HepG2 (cell line): ENCODE data around the gene KDM6B. TPM values are rescaled to one million over a fixed set of nuclear protein-coding genes. Genes with fewer than 3 reads are reported as not detected.

ENCODE experiments used
- AGO2 ChIP-seq: fragments of 200-400 bp; formaldehyde crosslinking; optimal IDR thresholded peaks from 2 replicates; pipeline ENCODE3; 2017; ENCODE audit warnings: mild to moderate bottlenecking, low read depth, low read length, moderate library complexity
- ASH2L ChIP-seq: fragments of 300-600, 200-600 bp; sonication (generic); IDR thresholded peaks from 2 replicates; pipeline ENCODE4 v1.7.0; 2017; ENCODE audit warnings: low read depth, mild to moderate bottlenecking, moderate library complexity, mixed read lengths, low read length; ENCODE audit not compliant: insufficient read length
- BCL3 ChIP-seq: sonication (generic); formaldehyde crosslinking; IDR thresholded peaks from 2 replicates; pipeline ENCODE4 v1.5.1; 2020; ENCODE audit warnings: mild to moderate bottlenecking, missing genetic modification reagents, moderate library complexity
- CENPBD1 ChIP-seq: sonication (generic); formaldehyde crosslinking; IDR thresholded peaks from 2 replicates; pipeline ENCODE4 v1.8.0; 2022; ENCODE audit warnings: missing genetic modification reagents, low read depth, mild to moderate bottlenecking, borderline replicate concordance
- DR1 ChIP-seq: sonication (generic); formaldehyde crosslinking; IDR thresholded peaks from 2 replicates; pipeline ENCODE4 v1.8.0; 2021; ENCODE audit warnings: mild to moderate bottlenecking, missing genetic modification reagents, inconsistent platforms
- EEA1 ChIP-seq: sonication (generic); formaldehyde crosslinking; IDR thresholded peaks from 2 replicates; pipeline ENCODE4 v1.5.1; 2020; ENCODE audit warnings: mild to moderate bottlenecking, missing genetic modification reagents, borderline replicate concordance
- ZBTB39 ChIP-seq: sonication (generic); formaldehyde crosslinking; IDR thresholded peaks from 2 replicates; pipeline ENCODE4 v1.5.0; 2020; ENCODE audit warnings: missing genetic modification reagents
- ZBTB40 ChIP-seq, 2 experiments: fragments of 450-650 bp in 1 of 2; sonication (generic) in 1 of 2; formaldehyde crosslinking in 1 of 2; IDR thresholded peaks; 2 replicates each; pipeline versions ENCODE4 v1.6.1 to v1.8.0; 2016 to 2022; ENCODE audit warnings: antibody characterized with exemption in 1 of 2, mild to moderate bottlenecking in 1 of 2, missing genetic modification reagents in 1 of 2
- ZFP90 ChIP-seq: sonication (generic); formaldehyde crosslinking; IDR thresholded peaks from 2 replicates; pipeline ENCODE4 v1.8.0; 2022; ENCODE audit warnings: missing genetic modification reagents, mild to moderate bottlenecking, inconsistent platforms, borderline replicate concordance
- ZNF792 ChIP-seq: IDR thresholded peaks from 2 replicates; pipeline ENCODE4 v1.6.1; 2016
- polyA plus RNA-seq, 8 experiments: library from polyadenylated mRNA; depleted of rRNA in 3 of 8; stranded (reverse) in 7 of 8; unstranded in 1 of 8; fragments of >200 nt; fragmentation: Illumina TruSeq in 4 of 8; extraction: Trizol in 4 of 8; gene quantifications; 2 replicates each; pipeline versions ENCODE4 v1.2.1 to v1.2.3, GENCODE V29; 2011 to 2016; ENCODE audit warnings: low read depth in 4 of 8, missing spikeins in 1 of 8, mixed read lengths in 1 of 8; ENCODE audit not compliant: insufficient read depth in 1 of 8
- total RNA-seq, 5 experiments: library from RNA; depleted of rRNA; stranded (reverse); fragments of >200 nt; fragmentation: Illumina TruSeq; extraction: Trizol; gene quantifications; 2 replicates each; pipeline ENCODE4 v1.2.3, GENCODE V29; 2016; ENCODE audit warnings: low read depth in 1 of 5
- TF ChIP-seq, protein P1 (sequence below): sonication (generic); formaldehyde crosslinking; IDR thresholded peaks from 2 replicates; pipeline ENCODE4 v1.9.0; 2022; ENCODE audit warnings: low read depth, missing genetic modification reagents

Gene KDM6B
- total and polyA plus RNA-seq, 2 of the 13 experiments (the other 11 are each of a cell fraction or from before 2014, with no cell fraction given) = 1.3 to 2.1 TPM

GRCh38 chr17:7844292-7845154 is 10.5 kb downstream of the KDM6B start (continued):
- TF ChIP-seq BCL3 (CRISPR knock-in tag) = no peak
- no peak for TF ChIP-seq ZNF792 (CRISPR knock-in tag)
- no peak for TF ChIP-seq ZBTB40 (IDR thresholded peaks at IDR 0.05)
- TF ChIP-seq ZBTB40 (CRISPR knock-in tag; IDR thresholded peaks at IDR 0.05) = no peak
- TF ChIP-seq ZBTB39 = no peak
- TF ChIP-seq CENPBD1 (CRISPR knock-in tag) = no peak
- TF ChIP-seq, protein P1, sequence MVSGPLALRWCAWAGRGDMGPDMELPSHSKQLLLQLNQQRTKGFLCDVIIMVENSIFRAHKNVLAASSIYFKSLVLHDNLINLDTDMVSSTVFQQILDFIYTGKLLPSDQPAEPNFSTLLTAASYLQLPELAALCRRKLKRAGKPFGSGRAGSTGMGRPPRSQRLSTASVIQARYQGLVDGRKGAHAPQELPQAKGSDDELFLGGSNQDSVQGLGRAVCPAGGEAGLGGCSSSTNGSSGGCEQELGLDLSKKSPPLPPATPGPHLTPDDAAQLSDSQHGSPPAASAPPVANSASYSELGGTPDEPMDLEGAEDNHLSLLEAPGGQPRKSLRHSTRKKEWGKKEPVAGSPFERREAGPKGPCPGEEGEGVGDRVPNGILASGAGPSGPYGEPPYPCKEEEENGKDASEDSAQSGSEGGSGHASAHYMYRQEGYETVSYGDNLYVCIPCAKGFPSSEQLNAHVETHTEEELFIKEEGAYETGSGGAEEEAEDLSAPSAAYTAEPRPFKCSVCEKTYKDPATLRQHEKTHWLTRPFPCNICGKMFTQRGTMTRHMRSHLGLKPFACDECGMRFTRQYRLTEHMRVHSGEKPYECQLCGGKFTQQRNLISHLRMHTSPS (CRISPR knock-in tag) = no peak
- TF ChIP-seq EEA1 (CRISPR knock-in tag) = no peak
- no peak for TF ChIP-seq ASH2L
- TF ChIP-seq DR1 (CRISPR knock-in tag) = no peak
- TF ChIP-seq AGO2 = peak; percentile 87
- TF ChIP-seq ZFP90 (CRISPR knock-in tag) = no peak
